HEK293 (cell line): ENCODE measurements around the gene IL9.

Experiments
- CTCF ChIP-seq: fragments of 450-650 bp; formaldehyde crosslinking; IDR thresholded peaks from 2 replicates; pipeline ENCODE4 v1.5.1; 2016; ENCODE audit warnings: missing biosample characterization, missing genetic modification characterization
- ELK4 ChIP-seq: IDR thresholded peaks from 2 replicates; pipeline ENCODE4 v1.6.1; 2011; ENCODE audit warnings: mild to moderate bottlenecking, low read depth, low read length, borderline replicate concordance
- GLI2 ChIP-seq: fragments of 450-650 bp; formaldehyde crosslinking; IDR thresholded peaks from 2 replicates; pipeline ENCODE4; 2017; ENCODE audit warnings: missing biosample characterization, missing genetic modification characterization, low read depth, borderline replicate concordance
- GLI4 ChIP-seq: fragments of 450-650 bp; formaldehyde crosslinking; IDR thresholded peaks from 2 replicates; pipeline ENCODE4 v1.5.1; 2016; ENCODE audit warnings: missing biosample characterization, missing genetic modification characterization
- PRDM10 ChIP-seq: fragments of 450-650 bp; formaldehyde crosslinking; IDR thresholded peaks from 2 replicates; pipeline ENCODE4 v1.5.1; 2016; ENCODE audit warnings: missing biosample characterization, missing genetic modification characterization
- REPIN1 ChIP-seq: fragments of 450-650 bp; formaldehyde crosslinking; IDR thresholded peaks from 2 replicates; pipeline ENCODE4 v1.5.1; 2017; ENCODE audit warnings: missing biosample characterization, missing genetic modification characterization, low read depth
- YY1 ChIP-seq: fragments of 450-650 bp; formaldehyde crosslinking; IDR thresholded peaks from 2 replicates; pipeline ENCODE4 v1.5.1; 2018; ENCODE audit warnings: missing biosample characterization, missing genetic modification characterization
- ZBTB11 ChIP-seq: fragments of 450-650 bp; formaldehyde crosslinking; conservative IDR thresholded peaks from 2 replicates; pipeline ENCODE4 v1.5.1; 2016; ENCODE audit warnings: low read depth, missing biosample characterization, missing genetic modification characterization
- ZNF221 ChIP-seq: fragments of 450-650 bp; formaldehyde crosslinking; IDR thresholded peaks from 2 replicates; pipeline ENCODE4 v1.5.1; 2017; ENCODE audit warnings: missing biosample characterization, missing genetic modification characterization, borderline replicate concordance
- ZNF248 ChIP-seq: fragments of 450-650 bp; formaldehyde crosslinking; IDR thresholded peaks from 2 replicates; pipeline ENCODE4 v1.5.1; 2017; ENCODE audit warnings: missing biosample characterization, missing genetic modification characterization
- ZNF449 ChIP-seq: fragments of 450-650 bp; formaldehyde crosslinking; IDR thresholded peaks from 2 replicates; pipeline ENCODE4 v1.5.1; 2017; ENCODE audit warnings: missing biosample characterization, mild to moderate bottlenecking, missing genetic modification characterization, moderate library complexity
- ZNF747 ChIP-seq: fragments of 450-650 bp; formaldehyde crosslinking; IDR thresholded peaks from 2 replicates; pipeline ENCODE4 v1.5.1; 2016; ENCODE audit warnings: missing biosample characterization, missing genetic modification characterization
- ZSCAN30 ChIP-seq: fragments of 450-650 bp; IDR thresholded peaks from 2 replicates; pipeline ENCODE4 v1.5.1; 2018; ENCODE audit warnings: missing biosample characterization, mild to moderate bottlenecking, missing genetic modification characterization, moderate library complexity
- ZSCAN4 ChIP-seq: fragments of 450-650 bp; formaldehyde crosslinking; IDR thresholded peaks from 2 replicates; pipeline ENCODE4 v1.5.1; 2017; ENCODE audit warnings: missing biosample characterization, missing genetic modification characterization

GRCh38 chr5:135934939-135935338, 39.3 kb upstream of the IL9 start:
- TF ChIP-seq CTCF = no peak
- no peak for TF ChIP-seq ZSCAN30 (tag by site-specific recombination)
- TF ChIP-seq REPIN1 (tag by site-specific recombination) = no peak
- TF ChIP-seq ZNF248 (tag by site-specific recombination) = no peak
- no peak for TF ChIP-seq GLI4 (tag by site-specific recombination)
- no peak for TF ChIP-seq PRDM10 (tag by site-specific recombination)
- no peak for TF ChIP-seq GLI2
- no peak for TF ChIP-seq ZNF747 (tag by site-specific recombination)
- TF ChIP-seq YY1 (tag by site-specific recombination) = no peak
- no peak for TF ChIP-seq ZNF449 (tag by site-specific recombination)
- no peak for TF ChIP-seq ELK4
- TF ChIP-seq ZSCAN4 (tag by site-specific recombination) = no peak
- TF ChIP-seq ZBTB11 = no peak
- TF ChIP-seq ZNF221 (tag by site-specific recombination) = no peak
